DOHH2 (cell line): ENCODE data around the gene F13A1.

Source experiments
- EZH2phosphoT487 ChIP-seq: fragments of 200-600 bp; sonication (generic); IDR thresholded peaks from 2 replicates; pipeline ENCODE4 v1.6.1; 2017; ENCODE audit warnings: borderline replicate concordance, mild to moderate bottlenecking, antibody characterized with exemption, low read length, moderate library complexity, mixed read lengths
- TF ChIP-seq, protein P1 (sequence below): fragments of 200-600 bp; sonication (generic); IDR thresholded peaks from one replicate; pipeline ENCODE4 v1.5.1; 2014; ENCODE audit warnings: antibody characterized with exemption, mild to moderate bottlenecking, low read depth, low read length; ENCODE audit not compliant: poor library complexity, severe bottlenecking

DNA sequence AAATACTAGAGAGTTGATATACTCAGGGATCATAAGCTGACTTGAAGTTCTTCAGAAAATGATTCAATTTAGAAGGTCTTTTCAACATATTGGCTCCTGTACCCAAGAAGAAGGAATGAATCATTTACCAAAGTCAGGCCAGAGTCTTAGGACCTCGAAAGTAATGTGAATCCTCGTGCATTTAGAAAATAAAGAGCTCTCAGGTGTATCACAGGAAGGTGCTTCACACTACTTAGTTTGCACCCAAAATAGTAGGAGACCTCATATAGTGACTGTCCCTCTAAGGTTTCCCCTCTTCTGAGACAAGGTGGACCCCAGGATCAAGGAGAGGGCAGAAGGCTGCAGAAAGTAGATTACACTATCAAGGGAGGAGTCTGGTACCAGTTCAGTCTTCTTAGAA, 71.8 kb downstream of the F13A1 start:
- TF ChIP-seq, protein P1, sequence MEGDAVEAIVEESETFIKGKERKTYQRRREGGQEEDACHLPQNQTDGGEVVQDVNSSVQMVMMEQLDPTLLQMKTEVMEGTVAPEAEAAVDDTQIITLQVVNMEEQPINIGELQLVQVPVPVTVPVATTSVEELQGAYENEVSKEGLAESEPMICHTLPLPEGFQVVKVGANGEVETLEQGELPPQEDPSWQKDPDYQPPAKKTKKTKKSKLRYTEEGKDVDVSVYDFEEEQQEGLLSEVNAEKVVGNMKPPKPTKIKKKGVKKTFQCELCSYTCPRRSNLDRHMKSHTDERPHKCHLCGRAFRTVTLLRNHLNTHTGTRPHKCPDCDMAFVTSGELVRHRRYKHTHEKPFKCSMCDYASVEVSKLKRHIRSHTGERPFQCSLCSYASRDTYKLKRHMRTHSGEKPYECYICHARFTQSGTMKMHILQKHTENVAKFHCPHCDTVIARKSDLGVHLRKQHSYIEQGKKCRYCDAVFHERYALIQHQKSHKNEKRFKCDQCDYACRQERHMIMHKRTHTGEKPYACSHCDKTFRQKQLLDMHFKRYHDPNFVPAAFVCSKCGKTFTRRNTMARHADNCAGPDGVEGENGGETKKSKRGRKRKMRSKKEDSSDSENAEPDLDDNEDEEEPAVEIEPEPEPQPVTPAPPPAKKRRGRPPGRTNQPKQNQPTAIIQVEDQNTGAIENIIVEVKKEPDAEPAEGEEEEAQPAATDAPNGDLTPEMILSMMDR = no peak
- no peak for TF ChIP-seq EZH2phosphoT487
